Suppressor macrophage treated with lipopolysaccharide for 1 hour (primary cell): ENCODE results near the gene SRC.
A peak's percentile ranks its signal among the peaks of the same experiment; 100 is the strongest.

ENCODE experiments used
- DNase-seq, 3 donors: peaks; one replicate each; pipeline ENCODE4 v3.0.0-alpha.2; 2020 to 2022

SRC gene

GRCh38 chr20:37415118-37416085 is 69.5 kb downstream of the SRC start:
- peak in 1 of 3 donors; percentile 40 for DNase-seq

- no peak for DNase-seq
Measured at GRCh38 chr20:37416100-37416847, 70.3 kb downstream of the SRC start.

- peak in 1 of 3 donors; percentile 17 for DNase-seq
Measured at GRCh38 chr20:37416848-37417616, 71.1 kb downstream of the SRC start.

- DNase-seq = peak in 1 of 3 donors; percentile 13
Measured at GRCh38 chr20:37417617-37418467, 71.9 kb downstream of the SRC start.

- DNase-seq = no peak
Measured at GRCh38 chr20:37418591-37419109, 72.7 kb downstream of the SRC start.

- DNase-seq = no peak
Measured at GRCh38 chr20:37419307-37419706, 73.4 kb downstream of the SRC start.

GRCh38 chr20:37419774-37420542 is 74.0 kb downstream of the SRC start:
- no peak for DNase-seq

- no peak for DNase-seq
Measured at GRCh38 chr20:37420610-37421009, 74.7 kb downstream of the SRC start.

- no peak for DNase-seq
Measured at GRCh38 chr20:37421060-37421905, 75.3 kb downstream of the SRC start.

- DNase-seq = peak in 1 of 3 donors; percentile 22
Measured at GRCh38 chr20:37421988-37422387, 76.0 kb downstream of the SRC start.

GRCh38 chr20:37422791-37423286 is 76.9 kb downstream of the SRC start:
- DNase-seq = no peak

- no peak for DNase-seq
Measured at GRCh38 chr20:37423545-37423944, 77.6 kb downstream of the SRC start.

GRCh38 chr20:37424062-37424851 is 78.3 kb downstream of the SRC start:
- no peak for DNase-seq

GRCh38 chr20:37425103-37425625 is 79.2 kb downstream of the SRC start:
- DNase-seq = no peak

GRCh38 chr20:37426106-37426505 is 80.2 kb downstream of the SRC start:
- no peak for DNase-seq

GRCh38 chr20:37426978-37427377 is 81.0 kb downstream of the SRC start:
- peak in 1 of 3 donors; percentile 33 for DNase-seq

- DNase-seq = no peak
Measured at GRCh38 chr20:37430044-37430443, 84.1 kb downstream of the SRC start.

- DNase-seq = no peak
Measured at GRCh38 chr20:37430778-37431460, 85.0 kb downstream of the SRC start.
